Kidney tubule cell (primary cell): ENCODE results near the gene THAP5.

Source experiments
- DNase-seq: peaks from one replicate; pipeline ENCODE4 v3.0.0-alpha.2; 2018; ENCODE audit warnings: low spot score

The THAP5 gene, protein sequence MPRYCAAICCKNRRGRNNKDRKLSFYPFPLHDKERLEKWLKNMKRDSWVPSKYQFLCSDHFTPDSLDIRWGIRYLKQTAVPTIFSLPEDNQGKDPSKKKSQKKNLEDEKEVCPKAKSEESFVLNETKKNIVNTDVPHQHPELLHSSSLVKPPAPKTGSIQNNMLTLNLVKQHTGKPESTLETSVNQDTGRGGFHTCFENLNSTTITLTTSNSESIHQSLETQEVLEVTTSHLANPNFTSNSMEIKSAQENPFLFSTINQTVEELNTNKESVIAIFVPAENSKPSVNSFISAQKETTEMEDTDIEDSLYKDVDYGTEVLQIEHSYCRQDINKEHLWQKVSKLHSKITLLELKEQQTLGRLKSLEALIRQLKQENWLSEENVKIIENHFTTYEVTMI

DNA sequence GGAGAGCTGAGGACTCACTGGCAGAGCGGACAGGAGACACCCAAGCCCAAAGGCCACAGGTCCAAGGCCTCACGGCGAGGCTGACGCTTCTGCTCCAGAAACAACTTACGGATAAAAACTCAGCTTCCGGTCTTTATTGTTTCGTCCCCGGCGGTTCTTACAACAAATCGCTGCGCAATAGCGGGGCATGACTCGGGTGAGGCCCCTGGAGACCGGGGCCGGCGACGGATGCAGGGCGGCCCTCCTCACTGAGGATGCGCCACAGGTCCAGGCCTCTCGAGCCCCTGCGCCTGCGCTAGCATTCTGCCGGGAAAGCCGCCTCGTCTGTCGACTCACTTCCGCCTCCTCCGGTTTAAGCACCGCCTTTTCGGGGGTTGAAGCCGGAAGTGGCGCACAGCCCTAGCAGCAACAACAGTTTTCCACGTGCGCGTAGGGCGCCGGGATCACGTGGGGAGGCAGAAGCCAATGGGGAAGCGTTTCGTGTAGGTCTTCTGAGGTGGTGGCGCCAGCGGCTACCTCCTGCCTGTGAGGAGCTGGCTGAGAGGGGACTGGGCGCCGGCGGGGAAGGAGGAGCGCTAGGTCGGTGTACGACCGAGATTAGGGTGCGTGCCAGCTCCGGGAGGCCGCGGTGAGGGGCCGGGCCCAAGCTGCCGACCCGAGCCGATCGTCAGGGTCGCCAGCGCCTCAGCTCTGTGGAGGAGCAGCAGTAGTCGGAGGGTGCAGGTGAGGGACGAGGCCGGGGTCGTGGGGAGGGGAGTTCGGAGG is at the start of gene THAP5, which contains the start of gene DNAJB9:
Gene THAP5, minus strand, starts transcription at position 326 of the 765 bp plus-strand sequence. Its CDS starts 137 bp downstream, at position 189.
Gene DNAJB9, plus strand, starts transcription at position 494 of the 765 bp plus-strand sequence. CDS start 1,853 bp downstream, outside the sequence.
- peak; percentile 100 for DNase-seq

DNA sequence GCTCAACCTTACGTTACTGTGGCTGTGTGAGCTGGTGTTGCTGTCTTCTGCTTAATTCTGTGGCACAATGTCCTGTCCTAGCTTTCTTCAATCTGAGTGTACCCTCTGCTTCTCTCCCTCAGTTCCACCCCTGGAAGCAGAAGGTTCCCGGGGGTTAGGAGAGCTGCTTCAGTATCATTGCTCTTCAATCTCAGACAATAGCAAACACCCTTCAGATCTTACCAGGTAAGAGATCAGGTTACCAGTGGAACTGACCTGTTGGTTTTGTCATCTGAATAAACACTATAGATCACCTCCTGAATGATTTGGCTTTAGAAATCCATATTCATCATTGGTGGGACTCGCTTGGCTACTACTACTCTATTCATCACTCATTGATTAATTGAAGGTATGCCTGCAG is 48.5 kb upstream of the THAP5 start:
- no peak for DNase-seq

DNA sequence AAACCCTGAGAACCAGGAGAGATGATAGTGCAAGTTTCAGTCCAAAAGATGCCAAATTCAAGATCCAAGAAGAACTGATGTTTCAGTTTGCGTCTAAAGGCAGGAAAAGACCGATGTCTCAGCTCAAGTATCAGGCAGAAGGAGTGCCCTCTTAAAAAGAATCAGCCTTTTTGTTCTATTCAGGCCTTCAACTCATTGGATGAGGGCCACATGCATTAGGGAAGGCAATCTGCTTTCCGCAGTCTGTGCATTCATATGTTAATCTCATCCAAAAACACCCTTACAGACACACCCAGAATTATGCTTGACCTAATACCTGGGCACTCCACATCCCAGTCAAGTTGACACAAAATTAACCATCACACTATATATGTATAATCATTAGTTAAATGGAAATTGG is 45.4 kb upstream of the THAP5 start:
- DNase-seq: no peak

DNA sequence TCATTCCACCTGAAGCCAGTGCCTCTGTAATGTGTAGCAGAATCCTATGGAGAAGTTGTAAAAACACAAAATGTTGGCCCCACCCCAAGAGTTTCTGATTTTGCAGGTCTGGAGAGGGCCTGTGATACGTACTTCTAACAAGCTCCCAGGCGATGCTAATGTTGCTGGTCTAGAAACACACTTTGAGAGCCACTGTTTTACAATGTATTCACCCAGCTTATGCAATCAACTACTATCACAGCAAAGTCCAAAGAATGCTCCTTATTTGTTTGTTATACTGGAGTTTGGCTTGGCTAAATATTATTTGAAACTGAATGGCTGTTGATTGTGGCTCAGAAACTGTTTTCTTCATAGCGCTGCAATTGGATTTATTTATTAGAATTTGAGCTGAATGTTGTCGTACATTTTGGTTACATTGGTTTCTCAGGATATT is 44.5 kb upstream of the THAP5 start:
- DNase-seq: no peak

DNA sequence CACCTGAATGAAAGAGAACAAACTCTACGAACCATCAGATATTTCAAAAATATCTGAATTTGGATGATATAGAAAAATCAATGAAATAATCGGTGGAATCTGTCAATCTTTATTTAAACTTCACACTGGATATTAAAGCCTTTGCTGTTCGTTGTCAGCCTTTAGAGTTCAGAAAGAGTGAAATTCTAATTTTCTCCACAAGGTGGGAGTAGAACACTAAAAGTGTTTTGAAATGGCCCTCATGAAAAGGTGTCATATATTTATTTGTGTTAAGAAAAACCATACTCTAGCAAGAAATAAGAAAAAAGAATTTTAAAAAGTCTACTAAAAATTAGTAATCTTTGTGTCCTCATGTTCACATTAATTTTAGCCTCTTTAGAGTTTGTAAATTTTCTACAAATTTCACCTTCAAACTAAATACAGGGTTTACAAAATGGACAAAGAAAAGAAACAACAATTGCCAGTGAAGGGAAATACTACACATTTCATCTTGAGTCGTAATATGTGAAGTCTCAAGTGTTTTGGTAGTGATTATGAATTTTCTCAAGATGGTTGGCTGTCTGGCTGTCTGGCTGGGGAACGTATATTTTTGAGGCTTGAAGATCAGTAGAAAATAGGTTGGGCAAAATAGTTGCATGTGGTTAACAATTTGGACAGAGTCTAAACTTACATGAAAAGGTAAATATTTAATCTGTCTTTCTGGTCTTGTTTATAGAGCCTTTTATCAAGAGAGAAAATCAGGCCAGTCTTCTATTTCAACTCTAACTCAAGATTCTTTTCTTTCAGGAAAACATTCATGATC is 43.8 kb upstream of the THAP5 start:
- DNase-seq: peak; percentile 60

DNA sequence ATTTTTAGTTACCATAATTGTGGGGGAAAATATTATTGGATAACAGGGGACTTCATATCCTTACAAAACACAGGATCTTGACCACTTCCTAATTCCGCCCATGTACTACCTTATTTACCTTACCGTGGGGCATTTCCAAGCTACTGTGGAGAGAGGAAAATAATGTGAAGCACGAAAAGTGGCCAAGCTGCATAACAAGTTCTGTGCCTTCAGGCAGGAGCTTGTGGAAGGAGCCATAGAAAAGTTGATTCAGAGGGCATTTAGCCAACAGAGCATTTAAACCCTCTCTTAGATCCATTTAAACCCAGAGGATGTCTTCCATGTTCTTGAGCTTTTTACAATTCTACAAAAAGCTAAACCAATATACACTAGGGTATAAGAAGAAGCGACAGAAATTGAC is 41.8 kb upstream of the THAP5 start:
- DNase-seq: no peak

DNA sequence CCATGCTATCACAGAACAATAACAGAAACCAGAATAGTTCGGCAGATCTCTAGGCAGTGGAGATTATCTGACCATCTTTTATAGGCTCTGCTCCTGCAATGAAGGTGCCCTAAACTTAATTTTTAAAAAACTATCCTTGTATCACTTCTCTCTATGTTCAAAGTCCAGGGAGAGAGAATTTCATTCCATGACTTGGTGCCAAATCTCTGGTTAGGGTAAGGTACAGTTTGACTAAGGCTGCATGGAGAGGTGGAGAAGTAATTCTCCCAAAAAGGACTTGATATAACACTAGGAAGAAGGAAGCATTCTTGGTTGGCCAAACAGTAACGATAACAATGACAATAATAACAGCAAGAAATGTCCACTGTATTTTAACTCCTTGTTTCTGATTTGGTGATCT is 40.1 kb upstream of the THAP5 start:
- no peak for DNase-seq

DNA sequence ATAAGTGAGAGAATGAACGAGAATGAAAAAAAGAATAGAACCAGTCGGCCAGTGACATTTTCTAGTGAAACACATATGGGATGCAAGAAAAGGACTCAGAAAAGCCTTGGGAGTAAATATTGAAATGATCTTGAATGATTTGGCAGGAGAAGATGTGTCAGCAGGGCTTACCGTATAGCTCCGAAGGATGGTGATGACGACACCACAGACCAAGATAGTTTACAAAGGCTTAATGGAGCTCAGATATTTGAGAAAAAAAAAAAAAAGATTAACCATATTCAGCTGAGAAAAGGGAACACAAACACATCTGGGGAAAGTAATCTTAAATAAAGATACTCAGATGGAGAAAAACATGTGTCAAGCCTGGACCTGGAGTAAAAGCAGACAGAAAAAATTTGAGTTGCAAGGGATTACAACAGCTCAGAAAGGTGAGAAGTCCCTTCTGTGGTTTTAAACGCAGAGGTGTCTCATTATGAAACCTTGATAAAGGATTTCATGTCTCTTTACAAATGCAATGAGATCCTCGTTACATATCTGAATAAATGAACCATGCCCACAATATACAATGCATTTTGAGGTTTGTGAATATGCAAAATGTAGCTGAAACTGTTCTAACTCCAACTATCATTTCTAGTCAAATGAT is 36.2 kb upstream of the THAP5 start:
- DNase-seq: no peak

DNA sequence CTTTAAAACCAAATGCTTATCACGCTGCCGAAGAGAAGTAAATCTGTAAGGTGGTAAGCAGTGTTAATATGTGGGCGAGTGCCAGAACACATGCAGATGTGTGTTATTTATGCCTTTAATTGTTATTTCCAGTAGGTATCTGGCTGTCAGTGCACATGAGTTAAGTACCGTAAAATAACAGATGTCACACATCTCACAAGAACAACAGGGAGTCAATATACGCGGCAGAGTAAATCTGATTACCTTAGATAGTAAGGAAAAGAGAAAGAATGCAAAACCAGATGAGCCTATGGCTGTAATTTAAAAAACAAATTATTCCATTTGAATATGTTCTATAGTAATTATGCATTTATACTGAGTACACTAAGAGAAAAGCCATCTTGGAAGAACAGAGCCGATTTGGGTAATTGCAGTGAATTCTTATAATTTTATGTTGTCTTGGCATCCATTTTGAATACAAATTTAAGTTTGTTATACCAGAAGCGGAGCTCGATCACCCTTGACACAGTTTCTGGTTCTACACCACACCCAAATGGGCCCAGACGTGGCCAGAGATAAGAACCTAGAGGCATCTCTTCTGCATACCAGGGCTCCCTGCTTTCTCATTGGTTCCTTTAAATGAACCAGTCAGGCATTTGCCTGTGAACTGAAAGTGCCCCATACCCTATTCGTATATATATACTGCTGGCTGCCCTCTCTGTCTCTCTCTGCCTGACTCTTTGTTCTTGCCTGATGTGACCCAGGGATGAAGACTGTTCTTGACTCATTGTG is 35.0 kb upstream of the THAP5 start:
- DNase-seq: no peak

DNA sequence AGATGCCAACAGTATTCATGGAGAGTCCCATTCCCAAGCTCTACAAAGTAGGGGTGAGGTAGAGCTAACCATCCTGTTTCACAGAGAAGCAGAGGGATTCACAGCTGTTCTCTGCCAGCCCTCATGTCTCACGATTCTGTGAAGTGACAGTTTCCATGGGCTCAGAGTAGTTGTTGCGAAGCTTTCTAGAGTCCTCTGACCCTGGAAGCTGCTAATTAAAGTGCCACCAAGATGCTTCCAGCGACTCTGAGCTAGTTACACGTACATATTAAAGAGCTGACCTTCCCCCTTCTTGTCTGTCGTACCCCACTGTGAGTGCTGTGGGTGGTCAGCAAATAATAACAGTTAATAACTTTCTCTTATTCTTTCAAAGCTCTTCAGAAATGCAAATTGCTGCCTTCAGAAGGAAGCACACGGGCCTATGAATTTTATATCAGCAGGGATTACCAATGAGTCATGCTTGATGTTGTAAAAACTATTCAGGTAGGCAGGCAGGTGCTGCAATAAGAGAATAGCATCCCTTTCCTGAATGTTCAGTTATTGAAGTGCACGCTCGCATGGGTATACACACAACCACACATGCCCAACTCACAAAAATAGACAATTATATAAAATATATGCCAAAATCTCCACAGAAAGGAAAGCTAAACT is 34.3 kb upstream of the THAP5 start:
- peak; percentile 30 for DNase-seq

DNA sequence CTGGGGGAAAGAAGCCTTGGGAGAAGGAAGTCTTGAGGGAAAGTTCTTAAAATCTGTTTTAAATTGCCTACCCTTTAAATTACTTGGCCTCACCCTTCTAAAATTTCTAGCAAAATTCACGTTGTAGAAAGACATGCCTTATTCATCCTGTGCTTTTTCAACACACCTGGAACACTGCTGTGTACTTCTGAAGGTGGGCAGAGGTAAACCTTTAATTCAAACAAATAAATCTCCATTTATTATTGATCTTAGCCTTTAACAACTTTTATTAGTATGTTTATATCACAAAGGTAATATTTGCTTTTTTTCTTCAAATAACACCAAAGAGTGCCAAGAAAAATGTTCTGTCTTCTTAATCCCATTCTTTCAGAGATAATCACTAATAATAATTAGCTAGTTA is 30.9 kb upstream of the THAP5 start:
- no peak for DNase-seq

DNA sequence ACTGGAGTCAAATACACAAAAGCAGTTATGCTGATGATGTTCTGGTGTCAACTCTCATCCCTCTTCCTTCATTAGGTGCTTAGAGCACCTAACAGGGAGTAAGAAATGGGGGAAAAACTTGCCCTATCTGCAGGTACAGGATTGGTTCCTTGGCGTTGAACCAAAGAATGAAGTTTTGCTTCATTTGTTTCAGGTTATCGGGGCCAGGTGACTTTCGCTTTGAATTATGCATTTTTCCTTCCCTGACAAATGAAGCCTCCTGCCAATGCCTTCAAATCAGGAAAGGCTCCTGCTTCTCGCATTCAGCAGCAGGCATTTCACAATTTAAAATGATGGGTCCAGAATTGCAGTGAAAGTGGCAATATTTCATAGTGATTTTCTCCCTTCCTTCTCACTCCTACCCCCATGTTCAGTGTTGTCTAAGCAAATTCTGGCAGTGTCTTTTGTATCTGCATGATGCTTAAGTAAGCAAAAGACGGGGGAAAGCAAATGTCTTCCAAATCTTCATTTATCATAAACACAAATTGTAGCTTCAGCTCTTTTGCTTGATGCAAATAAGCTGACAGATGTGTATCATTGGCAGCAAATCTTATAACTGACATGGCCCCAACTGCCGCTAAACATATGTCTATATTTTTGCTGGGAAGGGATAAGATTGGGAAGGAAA is 29.5 kb upstream of the THAP5 start:
- no peak for DNase-seq

DNA sequence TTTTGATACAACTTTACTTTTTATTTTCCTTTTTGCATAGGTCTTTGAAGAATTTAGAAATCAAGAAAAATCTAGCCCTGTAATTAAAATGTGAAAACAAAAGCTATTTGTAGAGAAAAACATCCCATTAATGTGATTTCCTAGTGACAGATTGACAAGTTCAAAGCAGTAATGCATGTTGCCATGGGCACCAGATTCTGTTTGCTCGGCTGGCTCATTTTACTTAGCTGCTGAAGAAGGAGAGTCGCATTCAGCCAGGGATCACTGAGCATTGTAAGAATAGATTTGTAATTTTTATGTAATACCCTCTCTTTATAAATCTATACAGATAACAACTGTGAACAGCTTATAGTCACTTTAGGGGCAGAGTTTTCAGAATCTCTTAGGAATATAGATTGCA is 28.6 kb upstream of the THAP5 start:
- DNase-seq: peak; percentile 40

DNA sequence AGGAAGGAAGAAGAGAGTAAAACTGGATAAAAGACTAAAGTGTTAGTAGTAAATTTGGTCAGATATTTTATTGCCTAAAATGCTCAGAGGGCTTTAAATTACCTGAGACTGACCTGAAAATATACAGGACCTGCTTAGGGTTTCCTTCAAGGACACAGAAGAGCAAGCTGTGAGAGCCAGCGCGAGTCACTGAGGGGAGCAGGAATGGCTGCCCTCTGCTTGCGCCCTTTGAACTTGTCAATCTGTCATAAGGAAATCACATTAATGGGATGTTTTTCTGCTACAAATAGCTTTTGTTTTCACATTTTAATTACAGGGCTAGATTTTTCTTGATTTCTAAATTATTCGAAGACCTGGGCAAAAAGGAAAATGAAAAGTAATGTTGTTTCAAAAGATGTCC is 27.1 kb upstream of the THAP5 start:
- no peak for DNase-seq

DNA sequence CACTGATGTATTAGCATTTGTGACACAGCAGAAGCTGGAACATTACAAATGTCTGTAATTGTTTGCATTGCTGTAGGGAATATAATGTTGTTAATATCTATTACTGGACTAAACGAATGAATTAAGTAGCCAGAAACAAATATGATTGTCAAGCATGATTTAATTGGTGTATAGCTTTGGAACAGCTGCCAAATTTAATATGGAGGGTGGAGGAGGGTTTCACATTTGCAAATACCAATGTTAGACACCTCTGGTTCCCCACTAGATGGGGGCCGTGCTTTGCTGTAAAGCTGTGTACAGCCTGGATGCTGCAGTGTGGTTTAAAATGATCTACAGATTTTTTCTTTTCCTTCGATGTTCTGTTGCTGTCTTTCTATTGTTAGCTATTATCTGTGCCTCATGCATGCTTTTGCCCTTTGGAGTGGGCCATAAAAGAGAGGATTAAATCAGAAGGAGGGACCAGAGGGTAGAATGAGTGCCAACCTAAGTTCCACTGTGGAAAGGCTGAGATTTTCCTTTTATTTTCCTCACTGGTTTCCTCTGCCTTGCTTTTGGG is 23.2 kb upstream of the THAP5 start:
- peak; percentile 44 for DNase-seq

DNA sequence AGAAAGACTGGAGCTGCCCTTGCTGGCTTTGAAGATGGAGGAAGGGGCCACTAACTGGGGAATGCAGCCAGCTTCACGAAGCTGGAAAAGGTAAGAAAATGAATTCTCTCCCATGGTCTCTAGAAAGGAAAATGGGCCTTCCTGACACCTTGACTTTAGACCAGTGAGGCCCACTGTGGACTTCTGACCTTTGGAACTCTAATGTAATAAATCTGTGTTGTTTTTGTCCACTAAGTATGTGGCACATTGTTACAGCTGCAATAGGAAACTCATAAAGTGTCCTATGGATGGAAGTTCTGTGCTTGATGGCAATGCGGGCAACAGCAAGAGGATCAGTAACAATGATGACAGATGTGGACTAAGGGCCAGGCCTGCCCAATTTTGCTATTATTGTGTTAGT is 21.1 kb upstream of the THAP5 start:
- DNase-seq: no peak

DNA sequence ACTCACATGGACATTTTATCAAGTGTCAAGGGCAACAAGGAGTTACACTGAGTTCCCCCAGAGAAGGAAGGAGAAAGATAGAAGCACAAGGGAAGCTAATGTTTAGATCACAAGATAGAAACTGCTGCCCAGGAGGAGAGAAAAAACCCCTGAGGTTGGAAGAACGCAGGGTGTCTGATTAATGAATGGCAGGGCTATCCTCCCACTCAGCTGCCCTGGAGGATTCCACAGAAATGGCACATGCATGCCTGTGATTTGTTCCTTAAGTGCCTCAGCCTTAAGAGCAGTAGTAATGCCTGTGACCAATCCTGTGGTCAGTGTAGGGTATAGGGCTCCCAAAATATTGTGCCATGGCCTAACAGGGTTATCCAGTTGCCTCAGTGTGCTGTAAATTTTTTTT is 20.4 kb upstream of the THAP5 start:
- DNase-seq: peak; percentile 81

DNA sequence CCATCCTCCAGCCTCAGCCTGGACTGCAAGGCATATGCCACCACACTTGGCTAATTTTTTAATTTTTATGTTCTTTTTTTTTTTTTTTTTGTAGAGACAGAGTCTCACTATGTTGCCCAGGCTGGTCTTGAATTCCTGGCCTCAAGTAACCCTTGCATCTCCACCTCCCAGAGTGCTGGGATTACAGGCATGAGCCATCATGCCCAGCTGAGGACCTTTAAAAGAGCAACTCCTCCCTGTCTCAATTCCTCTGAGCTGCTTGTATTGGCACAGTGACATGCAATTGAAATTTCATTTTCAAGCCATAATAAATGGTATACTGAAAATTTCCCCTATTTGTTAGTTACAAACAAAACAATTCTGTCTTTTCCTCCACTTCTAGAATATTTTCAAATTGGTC is 19.7 kb upstream of the THAP5 start:
- peak; percentile 45 for DNase-seq

DNA sequence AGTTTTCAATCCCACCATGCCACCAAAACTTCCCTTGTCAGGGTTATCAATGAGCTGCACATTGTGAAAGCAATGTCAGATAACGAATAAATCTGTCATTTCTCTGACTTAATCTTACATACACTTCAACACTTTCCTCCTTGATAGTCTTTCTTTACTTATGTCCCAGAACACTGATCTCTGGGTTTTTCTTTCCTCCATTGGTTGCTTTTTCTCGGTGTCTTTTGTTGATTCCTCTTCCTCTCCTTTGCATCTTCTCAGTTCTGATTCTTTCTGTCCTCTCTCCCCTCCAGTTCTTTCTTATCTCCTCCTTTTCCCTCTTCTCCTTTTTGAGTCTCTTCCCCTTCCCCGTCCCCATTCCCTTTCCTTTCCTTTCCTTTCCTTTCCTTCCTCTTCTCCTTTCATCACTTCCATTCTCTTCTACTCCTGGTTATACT is 16.8 kb upstream of the THAP5 start:
- no peak for DNase-seq

DNA sequence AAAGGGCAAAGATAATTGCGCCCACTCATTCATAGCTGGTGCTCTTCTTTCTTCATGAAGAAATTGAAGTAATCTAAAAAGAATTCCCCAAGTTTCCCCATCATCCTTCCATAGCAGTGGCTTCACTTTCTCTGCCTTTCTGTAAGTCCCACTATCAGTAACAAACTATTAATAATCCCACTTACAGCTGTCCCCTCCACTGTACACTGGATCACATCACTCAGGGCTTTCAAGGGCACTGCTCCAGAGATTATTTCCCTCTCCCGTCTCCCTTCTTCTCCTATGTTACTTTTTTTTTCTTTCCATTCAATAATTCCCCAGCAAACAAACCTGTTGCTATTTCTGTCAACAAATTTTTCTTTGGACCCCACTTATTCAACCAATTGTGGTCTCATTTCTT is 16.3 kb upstream of the THAP5 start:
- DNase-seq: no peak
